ENCODE data around the gene MYO1D.

Gene MYO1D

GRCh38 chr17:32460054-32460453 is 416.9 kb downstream of the MYO1D start:
- no peak for TF ChIP-seq CEBPB (IDR thresholded peaks at IDR 0.05)
- TF ChIP-seq TCF12 (IDR thresholded peaks at IDR 0.05; ENCODE audit: low read depth) = no peak
- no peak for TF ChIP-seq TEAD4 (IDR thresholded peaks at IDR 0.05)
- TF ChIP-seq RAD21 (IDR thresholded peaks at IDR 0.05; ENCODE audit: low read depth) = no peak
- no peak for TF ChIP-seq MAX (IDR thresholded peaks at IDR 0.05)
- TF ChIP-seq TAF1 (IDR thresholded peaks at IDR 0.05; ENCODE audit: low read depth) = no peak
- TF ChIP-seq, protein P1, sequence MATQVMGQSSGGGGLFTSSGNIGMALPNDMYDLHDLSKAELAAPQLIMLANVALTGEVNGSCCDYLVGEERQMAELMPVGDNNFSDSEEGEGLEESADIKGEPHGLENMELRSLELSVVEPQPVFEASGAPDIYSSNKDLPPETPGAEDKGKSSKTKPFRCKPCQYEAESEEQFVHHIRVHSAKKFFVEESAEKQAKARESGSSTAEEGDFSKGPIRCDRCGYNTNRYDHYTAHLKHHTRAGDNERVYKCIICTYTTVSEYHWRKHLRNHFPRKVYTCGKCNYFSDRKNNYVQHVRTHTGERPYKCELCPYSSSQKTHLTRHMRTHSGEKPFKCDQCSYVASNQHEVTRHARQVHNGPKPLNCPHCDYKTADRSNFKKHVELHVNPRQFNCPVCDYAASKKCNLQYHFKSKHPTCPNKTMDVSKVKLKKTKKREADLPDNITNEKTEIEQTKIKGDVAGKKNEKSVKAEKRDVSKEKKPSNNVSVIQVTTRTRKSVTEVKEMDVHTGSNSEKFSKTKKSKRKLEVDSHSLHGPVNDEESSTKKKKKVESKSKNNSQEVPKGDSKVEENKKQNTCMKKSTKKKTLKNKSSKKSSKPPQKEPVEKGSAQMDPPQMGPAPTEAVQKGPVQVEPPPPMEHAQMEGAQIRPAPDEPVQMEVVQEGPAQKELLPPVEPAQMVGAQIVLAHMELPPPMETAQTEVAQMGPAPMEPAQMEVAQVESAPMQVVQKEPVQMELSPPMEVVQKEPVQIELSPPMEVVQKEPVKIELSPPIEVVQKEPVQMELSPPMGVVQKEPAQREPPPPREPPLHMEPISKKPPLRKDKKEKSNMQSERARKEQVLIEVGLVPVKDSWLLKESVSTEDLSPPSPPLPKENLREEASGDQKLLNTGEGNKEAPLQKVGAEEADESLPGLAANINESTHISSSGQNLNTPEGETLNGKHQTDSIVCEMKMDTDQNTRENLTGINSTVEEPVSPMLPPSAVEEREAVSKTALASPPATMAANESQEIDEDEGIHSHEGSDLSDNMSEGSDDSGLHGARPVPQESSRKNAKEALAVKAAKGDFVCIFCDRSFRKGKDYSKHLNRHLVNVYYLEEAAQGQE (IDR thresholded peaks at IDR 0.05; ENCODE audit: low read depth) = no peak

- TF ChIP-seq, protein P2, sequence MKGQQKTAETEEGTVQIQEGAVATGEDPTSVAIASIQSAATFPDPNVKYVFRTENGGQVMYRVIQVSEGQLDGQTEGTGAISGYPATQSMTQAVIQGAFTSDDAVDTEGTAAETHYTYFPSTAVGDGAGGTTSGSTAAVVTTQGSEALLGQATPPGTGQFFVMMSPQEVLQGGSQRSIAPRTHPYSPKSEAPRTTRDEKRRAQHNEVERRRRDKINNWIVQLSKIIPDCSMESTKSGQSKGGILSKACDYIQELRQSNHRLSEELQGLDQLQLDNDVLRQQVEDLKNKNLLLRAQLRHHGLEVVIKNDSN (IDR thresholded peaks at IDR 0.05) = no peak
- no peak for TF ChIP-seq EP300 (IDR thresholded peaks at IDR 0.05; ENCODE audit: borderline replicate concordance)
- no peak for TF ChIP-seq TAF1 (IDR thresholded peaks at IDR 0.05; ENCODE audit: low read depth)
- TF ChIP-seq YY1 (IDR thresholded peaks at IDR 0.05; ENCODE audit: low read depth) = no peak
- no peak for TF ChIP-seq FOXM1 (IDR thresholded peaks at IDR 0.05; ENCODE audit: borderline replicate concordance, low read depth)
- TF ChIP-seq CREB1 (IDR thresholded peaks at IDR 0.05; ENCODE audit: low read depth) = no peak
- TF ChIP-seq MAX (IDR thresholded peaks at IDR 0.05) = no peak
- TF ChIP-seq NFIC (IDR thresholded peaks at IDR 0.05) = no peak
- no peak for TF ChIP-seq EGR1 (IDR thresholded peaks at IDR 0.05)
- no peak for TF ChIP-seq ZBTB7A (IDR thresholded peaks at IDR 0.05; ENCODE audit: low read depth)
- TF ChIP-seq TEAD4 (IDR thresholded peaks at IDR 0.05) = no peak
- TF ChIP-seq, protein P1 (IDR thresholded peaks at IDR 0.05; ENCODE audit: low read depth) = no peak
- TF ChIP-seq RAD21 (IDR thresholded peaks at IDR 0.05; ENCODE audit: low read depth) = no peak
- no peak for TF ChIP-seq CEBPB (IDR thresholded peaks at IDR 0.05)
Measured at GRCh38 chr17:32458371-32458770, 418.6 kb downstream of the MYO1D start.

DNA sequence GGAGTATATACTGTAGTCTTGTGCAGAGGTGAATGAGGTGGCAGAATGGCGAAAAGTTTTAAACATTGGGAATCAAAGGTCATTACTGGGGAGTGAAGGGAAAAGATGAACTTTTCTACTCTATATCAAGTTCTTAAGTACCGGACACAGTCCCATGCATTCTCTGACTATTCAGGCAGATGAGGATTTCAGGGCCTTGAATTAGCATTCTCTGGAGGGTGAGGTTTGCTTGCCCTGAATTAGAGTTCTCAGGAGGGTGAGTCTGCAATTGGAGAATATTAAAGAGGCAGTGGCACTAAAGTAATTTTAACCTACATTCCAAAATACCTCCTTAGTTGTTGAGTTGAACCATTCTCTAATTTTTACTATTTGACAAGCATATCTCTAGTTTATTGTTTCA is 423.6 kb downstream of the MYO1D start:
- TF ChIP-seq, protein P1 (IDR thresholded peaks at IDR 0.05; ENCODE audit: low read depth) = no peak
- TF ChIP-seq RAD21 (IDR thresholded peaks at IDR 0.05; ENCODE audit: low read depth) = no peak
- TF ChIP-seq NFIC (IDR thresholded peaks at IDR 0.05) = no peak
- TF ChIP-seq, protein P2 (IDR thresholded peaks at IDR 0.05) = no peak
- no peak for TF ChIP-seq CEBPB (IDR thresholded peaks at IDR 0.05)
- no peak for TF ChIP-seq ZBTB7A (IDR thresholded peaks at IDR 0.05; ENCODE audit: low read depth)
- TF ChIP-seq FOXM1 (IDR thresholded peaks at IDR 0.05; ENCODE audit: borderline replicate concordance, low read depth) = no peak
- TF ChIP-seq EP300 (IDR thresholded peaks at IDR 0.05; ENCODE audit: borderline replicate concordance) = no peak
- no peak for TF ChIP-seq YY1 (IDR thresholded peaks at IDR 0.05; ENCODE audit: low read depth)
- TF ChIP-seq EGR1 (IDR thresholded peaks at IDR 0.05) = no peak
- no peak for TF ChIP-seq CREB1 (IDR thresholded peaks at IDR 0.05; ENCODE audit: low read depth)
- TF ChIP-seq TEAD4 (IDR thresholded peaks at IDR 0.05) = no peak
- no peak for TF ChIP-seq TAF1 (IDR thresholded peaks at IDR 0.05; ENCODE audit: low read depth)
- no peak for TF ChIP-seq MAX (IDR thresholded peaks at IDR 0.05)
- no peak for TF ChIP-seq TCF12 (IDR thresholded peaks at IDR 0.05; ENCODE audit: low read depth)

- no peak for TF ChIP-seq FOXM1 (IDR thresholded peaks at IDR 0.05; ENCODE audit: borderline replicate concordance, low read depth)
- TF ChIP-seq TAF1 (IDR thresholded peaks at IDR 0.05; ENCODE audit: low read depth) = no peak
- TF ChIP-seq NFIC (IDR thresholded peaks at IDR 0.05) = no peak
- TF ChIP-seq EP300 (IDR thresholded peaks at IDR 0.05; ENCODE audit: borderline replicate concordance) = no peak
- no peak for TF ChIP-seq RAD21 (IDR thresholded peaks at IDR 0.05; ENCODE audit: low read depth)
- no peak for TF ChIP-seq CREB1 (IDR thresholded peaks at IDR 0.05; ENCODE audit: low read depth)
- no peak for TF ChIP-seq TEAD4 (IDR thresholded peaks at IDR 0.05)
- no peak for TF ChIP-seq EGR1 (IDR thresholded peaks at IDR 0.05)
- TF ChIP-seq ZBTB7A (IDR thresholded peaks at IDR 0.05; ENCODE audit: low read depth) = no peak
Measured at GRCh38 chr17:32452281-32452680, 424.6 kb downstream of the MYO1D start.

Measured in Ishikawa (cell line).